ENCODE results near the gene GCA. TPM values are rescaled to one million over a fixed set of nuclear protein-coding genes. Genes with fewer than 3 reads are reported as not detected.

GCA gene
- total RNA-seq, 4 donors from 2014 or later = 8.2 to 29.0 (median 19.2) TPM

GRCh38 chr2:162315938-162316337 lies 28.0 kb upstream of the GCA start:
- Histone ChIP-seq H3K4me3 (no peak overlapping the region), H3K4me1 (peaks cover 38% of the 10 kb centered on the region), H3K27ac (no peak overlapping the region), H3K9me3 (no peaks in the 10 kb centered on the region), H3K36me3 (no peaks in the 10 kb centered on the region), H3K27me3 (no peaks in the 10 kb centered on the region)
- TF ChIP-seq EP300 (IDR thresholded peaks at IDR 0.05) = no peak
- TF ChIP-seq POLR2AphosphoS5 (IDR thresholded peaks at IDR 0.05) = no peak
- no peak for TF ChIP-seq POLR2A (IDR thresholded peaks at IDR 0.05)
- TF ChIP-seq CTCF (IDR thresholded peaks at IDR 0.05) = no peak
- no peak for DNase-seq (ENCODE audit: low spot score in 2 of 2)
- WGBS = 76% methylated on average over 4 of the region's 4 CpGs

DNA sequence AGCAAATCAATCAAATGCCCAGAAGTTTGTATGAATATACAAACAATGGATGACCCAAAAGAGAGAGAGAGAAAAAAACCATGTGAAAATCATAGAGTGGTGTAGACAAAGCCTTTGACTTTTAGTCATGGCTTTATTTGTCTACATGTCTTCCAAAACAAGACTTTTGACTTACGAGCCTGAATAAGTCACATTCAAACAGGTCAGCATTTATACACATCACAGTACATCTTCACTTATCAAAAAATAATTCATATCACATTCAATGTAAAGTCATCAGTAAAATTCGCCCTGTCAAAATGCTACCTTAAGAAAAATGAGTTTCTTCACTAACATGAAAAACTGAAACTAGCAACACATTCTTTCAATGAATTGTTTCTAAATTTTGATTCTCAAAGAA lies 27.3 kb upstream of the GCA start:
- H3K27ac ChIP-seq = no peak overlapping the region
- H3K36me3 ChIP-seq = no peaks in the 10 kb centered on the region
- H3K27me3 ChIP-seq = no peaks in the 10 kb centered on the region
- no peak for DNase-seq (ENCODE audit: low spot score in 2 of 2)
- TF ChIP-seq POLR2AphosphoS5 (IDR thresholded peaks at IDR 0.05) (no peak), CTCF (IDR thresholded peaks at IDR 0.05) (no peak), POLR2A (IDR thresholded peaks at IDR 0.05) (no peak), EP300 (IDR thresholded peaks at IDR 0.05) (no peak)
- peaks cover 38% of the 10 kb centered on the region for H3K4me1 ChIP-seq
- peak overlapping the region; percentile 91 for H3K4me3 ChIP-seq
- WGBS = 71% methylated on average over 2 of the region's 2 CpGs
- H3K9me3 ChIP-seq = no peaks in the 10 kb centered on the region

- Histone ChIP-seq H3K4me1 (peaks cover 38% of the 10 kb centered on the region), H3K9me3 (no peaks in the 10 kb centered on the region), H3K27ac (no peak overlapping the region), H3K27me3 (no peaks in the 10 kb centered on the region), H3K36me3 (no peaks in the 10 kb centered on the region), H3K4me3 (peak overlapping the region; percentile 91)
- 60% methylated on average over 3 of the region's 3 CpGs for WGBS
- no peak for DNase-seq (ENCODE audit: low spot score in 2 of 2)
- TF ChIP-seq POLR2AphosphoS5 (IDR thresholded peaks at IDR 0.05) = no peak
- TF ChIP-seq POLR2A (IDR thresholded peaks at IDR 0.05) = no peak
Measured at GRCh38 chr2:162317058-162317742, 26.7 kb upstream of the GCA start.

GRCh38 chr2:162317861-162318327 lies 26.0 kb upstream of the GCA start:
- peaks cover 38% of the 10 kb centered on the region for H3K4me1 ChIP-seq
- H3K36me3 ChIP-seq = no peaks in the 10 kb centered on the region
- peak overlapping the region; percentile 91 for H3K4me3 ChIP-seq
- H3K27me3 ChIP-seq = no peaks in the 10 kb centered on the region
- no peaks in the 10 kb centered on the region for H3K9me3 ChIP-seq
- TF ChIP-seq POLR2AphosphoS5 (IDR thresholded peaks at IDR 0.05) (no peak), CTCF (IDR thresholded peaks at IDR 0.05) (no peak), EP300 (IDR thresholded peaks at IDR 0.05) (no peak), POLR2A (IDR thresholded peaks at IDR 0.05) (no peak)
- peak overlapping the region; percentile 95 for H3K27ac ChIP-seq
- WGBS = 2% methylated on average over 11 of the region's 16 CpGs
- DNase-seq (ENCODE audit: low spot score in 2 of 2) = no peak

- Histone ChIP-seq H3K4me3 (peak within 1 kb of the TSS; percentile 91), H3K27ac (peak within 1 kb of the TSS; percentile 95), H3K36me3 (no peaks in the 10 kb centered on the region), H3K4me1 (peaks cover 38% of the 10 kb centered on the region), H3K9me3 (no peaks in the 10 kb centered on the region), H3K27me3 (no peaks in the 10 kb centered on the region)
- DNase-seq (ENCODE audit: low spot score in 2 of 2) = peak; percentile 87 to 90
- 1% methylated on average over 40 of the region's 45 CpGs for WGBS
- peak in 1 of 2 donors; percentile 24 for TF ChIP-seq CTCF (IDR thresholded peaks at IDR 0.05)
- no peak for TF ChIP-seq POLR2A (IDR thresholded peaks at IDR 0.05)
- TF ChIP-seq POLR2AphosphoS5 (IDR thresholded peaks at IDR 0.05) = peak in 1 of 3 donors; percentile 44
Measured at GRCh38 chr2:162318328-162319180, 25.4 kb upstream of the GCA start, which contains the start of gene IFIH1. TSS of gene IFIH1 (minus strand) at chr2:162318684. CDS start at chr2:162318307, 377 bp downstream.
